ENCODE measurements around the gene INKA1.
"Not testable (repeated sequence)": the region's sequence is repeated elsewhere in the genome, so short reads cannot be mapped to it uniquely, and the experiment has no call there.

The INKA1 gene

GRCh38 chr3:49802719-49803464 lies at the start of gene INKA1:
TSS of gene INKA1 (plus strand) at chr3:49803261. CDS start at chr3:49803393, 132 bp downstream.
- peak; percentile 66 for DNase-seq

- no peak for DNase-seq
These were observed 48.5 kb upstream of the INKA1 start for GRCh38 chr3:49754536-49754935.

- DNase-seq: no peak
These were observed 47.0 kb upstream of the INKA1 start for GRCh38 chr3:49756036-49756435.

- no peak for DNase-seq
These were observed 45.9 kb upstream of the INKA1 start for GRCh38 chr3:49757197-49757596.

- DNase-seq: no peak
These were observed 43.8 kb upstream of the INKA1 start for GRCh38 chr3:49759226-49759625.

GRCh38 chr3:49761661-49762060 lies 41.4 kb upstream of the INKA1 start:
- DNase-seq: no peak

GRCh38 chr3:49763981-49764380 lies 39.1 kb upstream of the INKA1 start:
- DNase-seq: no peak

GRCh38 chr3:49769286-49769915 lies 33.7 kb upstream of the INKA1 start:
- no peak for DNase-seq

- DNase-seq: no peak
These were observed 33.1 kb upstream of the INKA1 start for GRCh38 chr3:49769926-49770325.

- no peak for DNase-seq
These were observed 31.6 kb upstream of the INKA1 start for GRCh38 chr3:49771340-49771938.

- no peak for DNase-seq
These were observed 30.4 kb upstream of the INKA1 start for GRCh38 chr3:49772703-49773102.

GRCh38 chr3:49775538-49775937 lies 27.5 kb upstream of the INKA1 start:
- no peak for DNase-seq

GRCh38 chr3:49776101-49776500 lies 27.0 kb upstream of the INKA1 start:
- not testable (repeated sequence) for DNase-seq

GRCh38 chr3:49779358-49780079 lies 23.5 kb upstream of the INKA1 start:
- DNase-seq: no peak

- DNase-seq: no peak
These were observed 22.7 kb upstream of the INKA1 start for GRCh38 chr3:49780080-49780974.

- not testable (repeated sequence) for DNase-seq
These were observed 22.1 kb upstream of the INKA1 start for GRCh38 chr3:49780975-49781365.

GRCh38 chr3:49781415-49782199 lies 21.5 kb upstream of the INKA1 start:
- no peak for DNase-seq

GRCh38 chr3:49782277-49782676 lies 20.8 kb upstream of the INKA1 start:
- DNase-seq: not testable (repeated sequence)

- DNase-seq: no peak
These were observed 17.3 kb upstream of the INKA1 start for GRCh38 chr3:49785565-49786356.

GRCh38 chr3:49786357-49787181 lies 16.5 kb upstream of the INKA1 start, which contains the start of gene IP6K1:
TSS of gene IP6K1 (minus strand) at chr3:49786542. CDS start at chr3:49748040, 38,502 bp downstream.
- DNase-seq: peak; percentile 93

All from NCI-H1105 (cell line).